Measurements from ENCODE around the gene SLC12A4.
"Not testable (repeated sequence)": the region's sequence is repeated elsewhere in the genome, so short reads cannot be mapped to it uniquely, and the experiment has no call there.

Gene SLC12A4

DNA sequence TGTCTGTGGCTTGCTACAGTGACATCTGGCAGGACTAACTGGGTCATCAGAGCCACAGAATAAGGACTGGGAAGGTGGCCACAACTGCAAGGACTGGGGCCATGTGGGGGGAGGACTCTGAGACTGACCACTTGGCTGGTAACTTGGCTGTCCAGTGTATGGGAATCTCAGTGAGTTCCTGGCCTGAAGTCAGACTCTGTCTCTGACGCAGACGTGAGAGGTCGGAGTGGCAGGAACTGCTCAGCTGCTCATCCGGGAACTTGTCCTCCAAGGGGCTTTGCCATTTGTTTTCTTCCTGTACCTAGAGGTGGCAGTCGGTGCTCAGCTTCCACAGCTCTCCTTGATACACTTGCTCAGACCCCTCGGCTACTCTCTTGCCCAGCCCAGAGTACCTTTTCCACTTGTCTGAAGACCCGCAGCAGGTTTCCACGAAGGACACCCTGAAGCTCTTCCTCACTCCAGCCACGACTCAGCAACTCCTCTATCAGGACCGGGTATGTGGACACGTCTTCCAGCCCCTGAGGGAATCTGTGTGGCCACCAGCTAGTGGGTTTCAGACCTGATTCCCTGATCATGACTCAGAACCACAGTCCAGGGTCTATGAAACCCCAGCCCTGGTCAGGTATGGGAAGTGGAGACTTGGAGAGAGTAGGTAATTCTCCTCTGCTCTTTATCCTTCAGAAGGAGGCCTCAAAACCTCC is 19.2 kb upstream of the SLC12A4 start:
- DNase-seq (ENCODE audit: low spot score), result no peak

DNA sequence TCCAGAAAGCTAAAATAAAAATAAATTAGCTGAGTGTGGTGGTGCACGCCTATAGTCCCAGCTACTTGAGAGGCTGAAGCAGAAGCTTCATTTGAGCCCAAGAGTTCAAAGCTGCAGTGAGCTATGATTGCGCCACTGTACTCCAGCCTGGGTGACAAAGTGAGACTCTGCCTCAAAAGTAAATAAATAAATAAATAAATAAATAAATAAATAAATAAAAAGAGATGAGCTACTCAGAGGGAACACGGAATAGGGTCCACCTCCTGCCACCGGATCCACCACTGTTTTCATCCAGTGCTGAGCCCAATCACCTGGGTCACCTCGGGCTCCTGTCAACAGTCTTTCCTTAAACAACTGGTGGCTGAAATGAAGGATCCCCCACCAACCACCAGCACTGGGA is 18.5 kb upstream of the SLC12A4 start:
- no peak for DNase-seq (ENCODE audit: low spot score)

- no peak for DNase-seq (ENCODE audit: low spot score)
Observed at GRCh38 chr16:67982011-67982696, 13.7 kb upstream of the SLC12A4 start.

DNA sequence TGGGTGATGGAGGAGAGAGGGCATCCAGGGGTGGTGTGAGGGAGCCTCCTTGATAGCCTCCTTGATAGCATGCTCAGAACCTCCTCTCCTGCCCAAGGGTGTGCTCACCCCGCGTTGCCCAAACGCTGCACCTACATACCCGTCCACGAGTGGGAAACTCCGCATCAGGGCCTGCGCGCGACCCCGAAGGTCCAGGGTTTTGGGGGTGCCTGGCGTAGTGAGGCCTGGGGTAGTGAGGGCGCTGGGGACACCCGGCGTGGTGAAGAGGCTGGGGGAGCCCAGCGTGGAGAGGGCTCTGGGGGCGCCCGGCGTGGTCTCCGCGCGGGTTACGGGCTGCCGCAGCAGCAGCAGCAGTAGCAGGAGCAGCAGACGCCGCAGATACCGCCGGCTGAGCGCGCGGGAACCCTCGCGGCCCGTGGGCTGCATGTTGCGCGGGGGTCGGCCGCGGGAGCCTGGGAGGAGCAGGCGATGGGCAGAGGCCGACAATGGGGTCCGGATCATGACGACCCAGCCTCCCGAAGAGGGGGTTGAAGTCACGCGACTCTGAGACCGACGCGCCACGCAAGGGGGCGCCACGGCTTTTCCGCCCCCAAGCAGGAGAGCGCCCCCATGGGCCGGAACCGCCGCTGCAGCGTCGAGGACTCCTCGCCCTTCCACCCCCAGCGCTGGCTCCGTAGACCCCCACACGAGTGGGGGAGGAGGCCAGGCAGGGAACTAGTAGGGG is 11.7 kb upstream of the SLC12A4 start, which contains the start of gene DPEP3:
TSS of gene DPEP3 (minus strand) at position 545 of the 724 bp plus-strand sequence. CDS start at position 426, 119 bp downstream.
- peak; percentile 75 for DNase-seq (ENCODE audit: low spot score)

DNA sequence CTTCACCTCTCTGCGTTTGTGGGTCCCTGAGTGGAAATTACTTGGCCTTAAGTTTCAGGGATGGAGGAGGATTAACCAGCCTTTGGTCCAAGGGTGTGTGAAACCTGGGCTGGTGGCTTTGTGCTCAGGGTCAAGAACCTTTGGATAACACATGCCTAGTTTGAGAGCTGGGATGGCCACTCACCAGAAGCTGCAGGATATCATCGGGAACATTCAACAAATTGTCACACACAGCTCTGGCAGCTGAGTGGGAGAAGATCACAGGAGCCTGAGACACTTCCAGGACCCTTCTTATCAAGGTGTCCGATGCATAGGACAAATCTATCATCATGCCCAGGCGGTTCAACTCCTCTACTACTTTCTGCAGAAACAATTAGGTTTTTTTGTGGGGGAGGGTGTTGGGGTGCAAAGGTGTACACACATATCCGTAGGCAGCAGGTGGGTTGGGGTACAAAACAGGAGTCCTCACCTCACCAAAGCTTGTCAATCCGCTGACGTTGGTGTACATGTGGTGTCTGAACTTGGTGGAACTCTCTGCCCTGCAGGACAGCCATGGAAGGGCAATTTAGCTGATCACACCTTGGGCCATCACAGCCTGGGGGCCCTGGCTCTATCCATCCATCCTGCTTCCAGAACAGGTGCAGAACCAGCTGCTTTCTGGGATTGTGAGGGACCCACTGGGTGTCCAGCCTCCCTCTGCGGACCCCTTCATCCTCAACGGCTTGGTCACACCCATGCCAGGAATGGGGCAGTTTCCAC is 9.2 kb upstream of the SLC12A4 start:
- DNase-seq (ENCODE audit: low spot score), result no peak

GRCh38 chr16:67977005-67977404 is 8.6 kb upstream of the SLC12A4 start:
- DNase-seq (ENCODE audit: low spot score), result no peak

- no peak for DNase-seq (ENCODE audit: low spot score)
Observed at GRCh38 chr16:67976205-67976604, 7.8 kb upstream of the SLC12A4 start.

GRCh38 chr16:67975321-67976105 is 7.1 kb upstream of the SLC12A4 start:
- DNase-seq (ENCODE audit: low spot score), result no peak

- DNase-seq (ENCODE audit: low spot score), result not testable (repeated sequence)
Observed at GRCh38 chr16:67972285-67972684, 3.8 kb upstream of the SLC12A4 start.

DNA sequence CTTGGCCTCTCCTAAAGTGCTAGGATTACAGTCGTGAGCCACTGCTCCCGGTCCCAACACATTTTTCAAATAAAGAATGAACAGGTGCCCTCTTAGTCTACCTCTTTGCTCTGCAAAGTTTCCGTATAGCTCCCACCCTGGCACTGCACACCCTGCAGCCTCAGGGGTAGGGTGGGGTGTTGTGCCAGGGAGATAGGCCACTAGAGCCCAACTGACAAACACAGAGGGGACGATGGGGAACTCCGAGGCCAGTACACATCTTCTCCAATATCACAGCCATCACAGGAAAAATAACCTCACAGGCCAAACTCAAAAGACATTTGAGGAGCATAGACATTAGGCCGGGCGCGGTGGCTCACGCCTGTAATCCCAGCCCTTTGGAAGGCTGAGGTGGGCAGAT is 2.7 kb upstream of the SLC12A4 start:
- DNase-seq (ENCODE audit: low spot score), result no peak

DNA sequence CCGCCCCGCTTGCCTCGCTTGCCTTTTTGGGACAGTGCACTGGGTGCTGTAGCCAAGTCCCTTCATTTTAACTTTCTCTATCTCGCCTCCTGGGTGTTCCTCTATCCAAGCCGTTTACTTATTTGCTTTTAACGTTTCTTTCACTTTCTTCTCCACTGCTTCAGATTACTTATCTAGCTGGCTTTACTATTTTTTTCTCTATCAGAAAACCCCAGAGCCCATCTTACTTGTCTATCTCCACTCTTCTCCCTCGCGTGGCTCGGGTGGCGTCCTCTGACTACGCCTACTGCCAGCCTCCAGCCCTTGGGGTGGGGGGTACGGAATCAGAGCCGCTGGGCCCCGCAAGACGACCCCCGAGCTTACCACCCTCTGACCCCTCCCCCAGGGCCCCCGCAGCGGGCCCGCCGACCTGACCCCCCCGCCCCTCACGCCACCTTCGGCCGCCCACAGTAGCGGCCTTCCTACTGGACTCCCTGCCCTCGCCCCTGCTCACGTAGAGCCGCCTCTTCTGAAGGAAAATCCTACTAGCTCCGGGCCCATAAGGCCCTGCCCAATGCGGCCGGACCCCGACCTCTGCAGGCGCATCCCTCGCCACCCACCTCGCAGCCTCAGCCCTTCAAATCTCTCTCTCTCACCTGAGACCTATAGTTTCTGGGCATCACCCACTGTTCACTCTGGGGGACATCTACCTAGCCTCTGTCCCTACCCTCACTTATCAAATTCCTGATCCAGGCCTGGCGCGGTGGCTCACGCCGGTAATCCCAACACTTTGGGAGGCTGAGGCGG is 1.0 kb upstream of the SLC12A4 start:
- peak; percentile 62 for DNase-seq (ENCODE audit: low spot score)

- DNase-seq (ENCODE audit: low spot score), result peak; percentile 68
Observed at GRCh38 chr16:67967958-67968399, 458 bp downstream of the SLC12A4 start.

- DNase-seq (ENCODE audit: low spot score), result no peak
Observed at GRCh38 chr16:67967183-67967957, 1.1 kb downstream of the SLC12A4 start.

DNA sequence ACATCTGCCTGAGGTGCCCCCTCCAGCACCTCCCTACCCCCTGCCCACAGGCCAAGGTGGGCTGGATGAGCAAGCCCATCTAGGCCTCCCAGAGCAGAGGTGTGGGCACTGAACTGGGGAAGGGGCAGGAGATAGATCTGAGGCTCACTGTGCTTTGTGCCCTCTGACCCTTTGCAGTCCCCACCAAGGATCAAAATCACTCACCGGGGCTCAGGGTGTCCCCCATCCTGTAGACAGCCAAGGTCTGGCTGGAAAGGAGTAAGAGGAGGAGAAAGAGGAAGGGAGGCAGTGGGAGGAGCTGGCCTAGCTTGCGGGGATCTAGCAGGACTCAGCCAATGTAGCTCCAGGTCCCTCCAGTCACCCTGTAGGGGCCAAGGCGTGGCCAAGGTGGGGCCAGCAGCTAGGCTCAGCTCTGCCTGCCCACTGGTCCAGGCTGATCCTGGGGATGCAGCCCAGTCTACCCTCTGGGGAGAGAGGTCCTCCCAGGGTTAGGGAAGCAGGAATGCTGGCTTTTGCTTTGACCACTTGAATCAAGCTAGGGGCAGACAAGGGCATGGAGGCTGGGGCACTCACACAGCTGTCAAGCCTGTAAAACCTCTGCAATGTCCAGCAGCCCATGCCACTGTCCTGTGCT is 1.8 kb downstream of the SLC12A4 start:
- DNase-seq (ENCODE audit: low spot score), result peak; percentile 55

DNA sequence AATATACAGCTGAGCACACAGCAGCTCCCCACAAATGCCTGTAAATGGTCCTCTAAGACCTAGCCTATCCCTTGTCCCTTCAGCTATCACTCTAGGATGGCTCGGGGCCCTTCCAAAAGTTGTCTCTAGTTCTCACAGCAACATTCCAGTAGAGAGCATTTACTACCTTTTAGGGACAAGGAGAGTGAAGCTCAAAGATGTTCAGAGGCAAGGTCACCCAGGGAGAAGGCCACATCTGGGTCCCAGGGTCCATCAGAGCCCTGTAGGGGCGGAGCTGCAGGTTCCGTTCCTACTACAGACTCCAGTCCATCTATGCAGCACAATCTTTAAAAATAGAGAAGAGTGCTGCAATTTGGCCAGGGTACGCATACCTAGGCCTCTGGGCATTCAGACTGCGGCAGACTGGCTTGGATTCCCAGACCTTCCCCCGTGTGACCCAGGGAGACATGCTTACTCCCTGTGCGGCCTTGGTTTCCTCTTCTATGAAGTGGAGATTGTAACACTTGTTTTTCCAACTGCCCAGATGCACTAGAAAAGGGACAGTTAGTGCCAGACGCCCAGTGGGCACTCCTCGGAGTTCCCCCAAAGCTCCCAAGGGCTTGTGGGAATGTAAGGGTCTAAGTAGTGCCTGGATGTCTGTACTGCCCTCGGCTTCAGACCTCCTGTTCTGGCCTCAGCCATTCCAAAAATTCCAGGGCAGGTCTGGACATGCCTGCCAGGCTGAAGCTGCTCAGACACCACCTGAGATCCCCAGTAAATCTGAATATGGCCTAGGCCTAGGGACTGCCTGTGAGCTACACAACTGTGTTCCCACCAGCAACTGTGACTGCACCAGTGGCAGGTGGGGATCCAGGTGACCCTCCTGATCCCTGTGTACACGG is 2.5 kb downstream of the SLC12A4 start:
- DNase-seq (ENCODE audit: low spot score), result no peak

GRCh38 chr16:67964477-67965131 is 3.8 kb downstream of the SLC12A4 start:
- DNase-seq (ENCODE audit: low spot score), result no peak

- DNase-seq (ENCODE audit: low spot score), result peak; percentile 89
Observed at GRCh38 chr16:67963662-67964321, 4.6 kb downstream of the SLC12A4 start.

All from iPS-NIHi11 (cell line).